ENCODE data around the gene RAB11FIP4.
A peak's percentile ranks its signal among the peaks of the same experiment; 100 is the strongest.

Gene RAB11FIP4

DNA sequence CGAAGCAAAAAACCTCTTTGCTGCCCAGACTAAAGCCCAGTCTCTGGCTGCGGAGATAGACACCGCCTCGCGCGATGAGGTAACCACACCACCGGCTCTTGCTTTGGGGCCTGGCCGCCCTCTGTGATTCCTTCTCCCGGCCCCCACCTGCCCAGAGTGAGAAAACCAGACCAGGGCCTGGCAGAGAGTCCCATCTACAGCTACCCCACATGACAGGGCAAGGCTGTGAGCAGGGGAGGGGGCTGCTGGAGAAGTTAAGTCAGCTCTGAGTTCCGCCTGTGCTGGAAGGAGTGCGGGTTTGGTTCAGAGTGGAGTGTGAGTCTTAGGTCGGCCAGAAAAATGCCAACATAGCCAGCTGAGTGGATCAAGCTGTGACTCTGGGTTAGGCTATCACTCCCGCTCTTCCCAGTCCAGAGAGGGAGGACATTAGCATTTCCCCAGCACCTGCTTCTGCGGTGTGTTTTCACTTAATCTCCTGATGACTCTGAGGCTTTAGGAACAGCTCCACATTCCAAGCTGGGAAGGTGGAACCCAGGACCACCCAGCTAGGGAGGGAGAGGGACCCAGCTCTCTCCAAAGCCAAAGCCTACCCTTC lies 139.0 kb downstream of the RAB11FIP4 start:
- DNase-seq: no peak

GRCh38 chr17:31531336-31531980 lies 140.0 kb downstream of the RAB11FIP4 start:
- no peak for DNase-seq

- no peak for DNase-seq
Observed at GRCh38 chr17:31532081-31532480, 140.6 kb downstream of the RAB11FIP4 start.

DNA sequence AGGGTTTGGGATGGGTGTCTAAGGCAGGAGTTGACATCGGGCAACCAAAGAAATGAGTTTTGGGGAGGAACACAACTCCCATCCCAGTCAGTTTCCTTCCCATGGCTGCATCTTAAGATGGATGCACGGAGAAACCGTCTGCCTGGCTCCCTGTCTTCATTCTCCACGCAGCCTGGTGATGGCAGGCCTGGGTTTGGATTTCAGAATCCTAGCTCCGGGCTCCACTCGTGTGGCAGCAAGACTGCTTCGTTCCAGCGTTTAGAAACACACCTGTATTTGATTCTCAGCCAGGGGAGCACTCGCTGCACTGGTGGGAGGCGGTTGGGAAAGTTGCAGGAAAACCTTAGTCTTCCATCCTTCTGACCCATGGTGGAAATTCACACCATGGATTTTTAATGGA lies 141.1 kb downstream of the RAB11FIP4 start:
- DNase-seq: no peak

- DNase-seq: no peak
Observed at GRCh38 chr17:31533546-31534155, 142.2 kb downstream of the RAB11FIP4 start.

GRCh38 chr17:31534223-31534888 lies 142.9 kb downstream of the RAB11FIP4 start:
- no peak for DNase-seq

GRCh38 chr17:31535581-31535981 lies 144.1 kb downstream of the RAB11FIP4 start:
- no peak for DNase-seq

GRCh38 chr17:31536451-31536850 lies 145.0 kb downstream of the RAB11FIP4 start:
- DNase-seq: no peak

DNA sequence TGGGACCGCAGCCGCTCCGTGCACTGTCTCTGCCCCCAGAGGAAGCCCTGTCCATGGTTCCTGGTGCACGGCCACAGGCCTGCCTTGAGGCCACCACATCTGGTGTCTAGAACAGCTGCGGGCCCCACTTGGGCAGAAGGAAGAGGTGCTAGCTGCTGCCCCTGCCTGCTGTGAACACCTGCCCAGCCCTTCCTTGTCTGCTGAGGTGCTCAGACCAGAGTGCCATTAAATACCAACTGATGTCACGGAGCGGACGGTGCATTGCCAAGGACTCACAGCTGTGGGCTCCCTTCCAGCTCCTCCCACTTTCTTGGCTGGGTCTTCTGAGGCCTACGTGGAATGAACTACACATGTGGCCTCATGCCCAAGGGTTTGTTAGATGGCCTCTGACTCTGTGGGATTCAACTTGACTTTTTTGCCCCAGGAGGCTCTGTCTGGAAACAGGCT lies 146.1 kb downstream of the RAB11FIP4 start:
- DNase-seq: no peak

DNA sequence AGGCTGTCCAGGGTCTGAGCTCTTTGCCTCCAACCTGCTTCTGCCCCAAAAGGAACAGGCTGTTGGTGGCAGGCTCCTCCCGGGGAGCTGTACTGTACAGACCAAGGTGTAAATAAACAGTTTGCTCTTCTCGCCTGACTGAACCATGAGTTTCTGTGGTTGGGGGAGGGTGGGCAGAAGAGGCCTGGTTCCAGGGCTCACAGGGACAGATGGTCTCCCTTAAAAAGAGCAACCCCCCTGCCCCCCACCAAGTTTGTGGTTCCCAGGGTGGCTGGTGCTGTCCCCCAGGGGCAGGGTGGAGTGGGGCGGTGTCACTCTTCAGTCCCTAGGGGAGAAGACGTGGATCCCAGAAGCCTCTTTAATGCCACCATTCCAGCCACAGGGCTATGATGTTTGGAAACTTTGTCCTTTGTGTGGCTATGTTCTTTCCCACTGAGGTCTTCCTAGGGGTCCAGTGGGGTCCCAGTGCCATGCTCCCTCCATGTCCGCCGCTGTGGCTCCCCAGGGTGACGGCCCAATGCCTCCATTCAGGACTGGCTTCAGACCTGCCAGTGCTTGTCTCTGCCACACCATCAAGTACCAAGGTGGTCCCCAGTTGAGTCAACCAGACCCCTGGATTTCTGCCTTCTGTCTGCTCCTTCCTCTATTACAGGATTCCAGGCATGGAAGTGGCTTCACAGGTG lies 146.7 kb downstream of the RAB11FIP4 start:
- no peak for DNase-seq

- no peak for DNase-seq
Observed at GRCh38 chr17:31540602-31541307, 149.3 kb downstream of the RAB11FIP4 start.

- DNase-seq: no peak
Observed at GRCh38 chr17:31541559-31541958, 150.1 kb downstream of the RAB11FIP4 start.

DNA sequence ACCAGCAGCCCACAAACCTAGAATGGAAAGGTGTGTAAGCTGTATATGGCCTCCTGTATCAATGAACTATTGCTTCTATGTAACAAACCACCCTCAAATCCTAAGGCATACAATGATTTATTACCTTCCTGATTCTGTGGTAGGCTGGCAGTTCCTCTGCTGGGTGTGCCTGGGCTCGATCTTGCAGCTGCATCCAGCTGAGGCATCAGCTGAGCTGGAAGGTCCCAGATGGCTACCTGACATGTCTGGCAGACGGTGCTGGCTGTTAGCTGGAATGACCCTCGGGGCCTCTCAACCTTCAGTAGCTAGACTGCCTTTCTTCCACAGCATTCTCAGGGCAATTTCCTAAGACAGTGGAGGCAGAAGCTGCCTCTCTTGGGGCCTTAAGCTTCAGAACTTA lies 152.7 kb downstream of the RAB11FIP4 start:
- no peak for DNase-seq

- DNase-seq: no peak
Observed at GRCh38 chr17:31546650-31547049, 155.2 kb downstream of the RAB11FIP4 start.

DNA sequence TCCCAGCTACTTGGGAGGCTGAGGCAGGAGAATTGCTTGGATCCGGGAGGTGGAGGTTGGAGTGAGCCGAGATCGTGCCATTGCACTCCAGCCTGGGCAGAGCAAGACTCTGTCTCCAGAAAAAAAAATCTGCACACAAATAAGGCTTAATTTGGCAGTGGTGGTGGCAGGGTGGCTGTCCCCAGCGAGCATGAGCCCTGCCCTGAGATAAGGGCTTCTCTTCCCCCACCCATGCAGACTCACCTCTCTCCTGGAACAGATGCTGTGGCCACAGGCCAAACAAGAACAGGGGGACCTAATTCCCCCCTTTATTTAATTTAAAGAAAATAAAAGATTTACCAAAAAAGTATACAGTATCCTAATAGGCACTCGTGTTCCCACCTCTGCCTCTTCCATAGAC lies 157.2 kb downstream of the RAB11FIP4 start:
- DNase-seq: no peak

DNA sequence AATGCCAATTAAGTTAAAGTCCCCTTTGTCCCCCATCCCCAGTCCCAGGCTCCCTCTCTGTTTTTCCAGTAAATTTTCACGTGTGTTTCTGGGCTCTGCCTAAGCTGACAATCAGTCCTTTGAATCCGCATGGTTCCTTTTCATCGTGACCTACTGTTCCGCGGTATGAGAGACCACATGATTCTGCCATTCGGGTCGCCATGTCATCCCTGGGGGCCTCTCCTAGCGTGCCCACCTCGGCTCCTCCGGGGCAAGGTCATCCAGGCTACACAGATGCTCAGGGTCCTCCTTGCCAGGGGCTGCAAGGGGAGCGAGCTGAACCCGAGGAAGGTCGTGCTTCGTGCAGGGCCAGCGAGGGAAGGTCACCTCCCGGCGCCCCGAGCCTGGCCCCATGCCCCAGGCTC lies 157.6 kb downstream of the RAB11FIP4 start:
- DNase-seq: no peak

GRCh38 chr17:31549525-31550388 lies 158.3 kb downstream of the RAB11FIP4 start:
- peak; percentile 88 for DNase-seq

DNA sequence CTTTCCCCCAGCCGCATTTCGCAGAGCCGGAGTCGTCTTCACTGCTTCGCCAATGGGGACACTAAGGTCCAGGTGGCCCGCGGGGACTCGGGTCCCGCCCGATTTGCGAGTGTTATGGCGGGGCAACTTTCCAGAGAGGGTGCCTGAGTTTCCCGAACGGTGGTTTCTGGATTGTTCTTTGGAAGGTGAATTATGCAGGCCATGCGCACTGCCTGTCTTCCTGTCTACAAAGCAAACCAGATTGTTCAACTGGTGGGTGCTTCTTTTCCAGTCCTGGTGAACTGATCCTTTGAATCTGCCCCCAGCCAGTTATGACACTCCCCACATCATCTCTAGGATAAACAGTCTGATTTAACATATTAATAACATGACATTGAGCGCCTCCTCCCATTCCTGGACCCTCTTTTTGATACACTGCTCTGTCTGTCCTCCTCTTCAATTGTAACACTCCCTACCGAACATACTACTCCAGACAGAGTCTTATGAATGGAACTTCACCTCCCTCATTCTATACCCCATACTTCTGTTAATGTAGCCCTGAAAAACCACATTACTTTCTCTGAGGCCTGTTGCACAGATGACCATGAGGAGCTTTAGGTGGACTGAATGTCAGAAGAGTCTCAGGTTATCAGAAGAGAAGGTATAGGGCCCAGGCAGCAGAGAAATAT lies 159.0 kb downstream of the RAB11FIP4 start:
- DNase-seq: no peak

DNA sequence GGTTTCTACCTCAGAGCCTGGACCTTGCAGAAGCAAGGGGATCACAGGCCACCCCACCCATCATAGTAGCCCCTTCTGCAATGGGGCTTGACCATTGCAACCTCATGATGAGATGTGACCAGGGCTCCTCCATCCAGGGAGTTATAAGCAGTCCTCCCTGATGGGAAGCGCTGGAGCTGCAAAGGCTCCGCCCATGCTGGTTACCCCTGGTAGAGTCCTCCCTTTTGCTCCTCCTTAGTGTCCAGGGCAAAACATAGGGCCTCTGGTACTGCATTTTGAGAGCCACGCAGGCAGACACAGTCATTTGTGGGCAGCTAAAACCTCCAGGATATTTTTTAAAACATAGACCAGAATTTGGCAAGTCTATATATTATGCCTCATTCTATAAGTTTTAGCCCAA lies 161.1 kb downstream of the RAB11FIP4 start:
- DNase-seq: no peak

GRCh38 chr17:31553506-31553905 lies 162.0 kb downstream of the RAB11FIP4 start:
- DNase-seq: no peak

DNA sequence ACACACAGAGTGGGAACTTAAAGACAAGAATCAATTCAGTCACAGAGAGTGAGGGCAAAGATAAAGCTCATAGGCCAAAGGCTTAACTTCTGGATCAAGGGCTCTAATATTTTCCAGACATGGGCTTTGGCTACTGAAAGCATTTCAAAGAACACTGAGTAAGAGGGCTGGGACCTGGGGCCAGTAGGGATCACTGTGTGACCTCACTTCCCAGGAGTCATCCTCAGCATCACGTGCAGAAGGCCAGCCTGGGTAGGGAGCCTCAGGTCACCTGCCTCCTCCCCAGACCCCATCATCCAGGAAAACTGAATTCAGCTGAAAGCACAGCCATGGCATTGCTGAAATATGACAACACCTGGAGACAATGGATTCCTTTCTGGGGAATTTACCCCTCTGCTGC lies 163.5 kb downstream of the RAB11FIP4 start:
- no peak for DNase-seq

Measured in activated CD4-positive, alpha-beta T cell treated with anti-CD3 and anti-CD28 coated beads for 1 hour (primary cell).